Right atrium auricular region (tissue), 2 donors: ENCODE data around the gene F8. TPM values are rescaled to one million over a fixed set of nuclear protein-coding genes. Genes with fewer than 3 reads are reported as not detected.
"Not testable (repeated sequence)": the region's sequence is repeated elsewhere in the genome, so short reads cannot be mapped to it uniquely, and the experiment has no call there.

Source experiments
- DNase-seq: peaks from one replicate; pipeline ENCODE4 v3.0.0-alpha.2; 2019; ENCODE audit warnings: low spot score
- H3K27ac ChIP-seq, 2 donors: fragments of 200-600 bp; sonication (generic); 1 replicate in 1 of 2; 2 replicates in 1 of 2; pipeline ENCODE4 v1.5.1; 2016 to 2019
- H3K27me3 ChIP-seq, 2 donors: fragments of 200-600 bp; sonication (generic); one replicate each; pipeline versions ENCODE4 v1.5.1 to v1.6.0; 2017 to 2019
- H3K36me3 ChIP-seq: fragments of 200-600 bp; sonication (generic); one replicate; pipeline ENCODE4 v1.5.1; 2016
- H3K4me1 ChIP-seq, 2 donors: fragments of 200-600 bp; sonication (generic); one replicate each; pipeline versions ENCODE4 v1.5.1 to v1.6.0; 2017 to 2019
- H3K4me3 ChIP-seq, 2 donors: fragments of 200-600 bp; sonication (generic); 1 replicate in 1 of 2; 2 replicates in 1 of 2; pipeline ENCODE4 v1.5.1; 2017 to 2019; ENCODE audit warnings: mild to moderate bottlenecking in 1 of 2, moderate library complexity in 1 of 2
- H3K9me3 ChIP-seq, 2 donors: fragments of 200-600 bp; sonication (generic); one replicate each; pipeline ENCODE4 v1.5.1; 2019
- CTCF ChIP-seq, 2 donors: fragments of 200-600 bp; sonication (generic); IDR thresholded peaks; one replicate each; pipeline ENCODE4 v1.5.1; 2019; ENCODE audit warnings: antibody characterized with exemption in 2 of 2
- total RNA-seq, 2 donors: library from RNA; depleted of rRNA; stranded (reverse); fragments of >200 nt; gene quantifications; one replicate each; pipeline ENCODE4 v1.1.0, GENCODE V29; 2016

The F8 gene
- total RNA-seq, 2 donors from 2014 or later = 41.2 to 42.9 TPM

GRCh38 chrX:154829926-154830442 is 192.5 kb downstream of the F8 start:
- Histone ChIP-seq H3K9me3 (no peaks in the 10 kb centered on the region), H3K27ac (no peak overlapping the region), H3K36me3 (no peaks in the 10 kb centered on the region), H3K27me3 (no peaks in the 10 kb centered on the region), H3K4me1 (no peaks in the 10 kb centered on the region), H3K4me3 (no peak overlapping the region)
- no peak for DNase-seq
- no peak for TF ChIP-seq CTCF (IDR thresholded peaks at IDR 0.05)

GRCh38 chrX:154829134-154829533 is 193.4 kb downstream of the F8 start:
- Histone ChIP-seq H3K36me3 (no peaks in the 10 kb centered on the region), H3K4me3 (no peak overlapping the region), H3K4me1 (no peaks in the 10 kb centered on the region), H3K27ac (no peak overlapping the region), H3K27me3 (no peaks in the 10 kb centered on the region), H3K9me3 (no peaks in the 10 kb centered on the region)
- no peak for TF ChIP-seq CTCF (IDR thresholded peaks at IDR 0.05)
- DNase-seq = no peak

- Histone ChIP-seq H3K4me1 (no peaks in the 10 kb centered on the region), H3K9me3 (no peaks in the 10 kb centered on the region), H3K4me3 (no peak overlapping the region), H3K36me3 (no peaks in the 10 kb centered on the region), H3K27ac (no peak overlapping the region), H3K27me3 (no peaks in the 10 kb centered on the region)
- no peak for DNase-seq
- TF ChIP-seq CTCF (IDR thresholded peaks at IDR 0.05) = no peak
These were observed 194.5 kb downstream of the F8 start for GRCh38 chrX:154828016-154828408.

- no peak for DNase-seq
- no peak overlapping the region for H3K27ac ChIP-seq
- H3K4me3 ChIP-seq = no peak overlapping the region
- H3K27me3 ChIP-seq = no peaks in the 10 kb centered on the region
- no peak for TF ChIP-seq CTCF (IDR thresholded peaks at IDR 0.05)
- H3K9me3 ChIP-seq = no peaks in the 10 kb centered on the region
- no peaks in the 10 kb centered on the region for H3K36me3 ChIP-seq
- no peaks in the 10 kb centered on the region for H3K4me1 ChIP-seq
These were observed 195.1 kb downstream of the F8 start for GRCh38 chrX:154827194-154828015.

- DNase-seq, H3K27me3 ChIP-seq, H3K27ac ChIP-seq, H3K4me1 ChIP-seq, H3K36me3 ChIP-seq, H3K4me3 ChIP-seq, H3K9me3 ChIP-seq: not testable (repeated sequence)
These were observed 196.9 kb downstream of the F8 start for GRCh38 chrX:154825586-154825985.

GRCh38 chrX:154824638-154825037 is 197.9 kb downstream of the F8 start:
- Histone ChIP-seq H3K9me3 (no peaks in the 10 kb centered on the region), H3K36me3 (no peaks in the 10 kb centered on the region), H3K4me1 (no peaks in the 10 kb centered on the region), H3K4me3 (no peak overlapping the region), H3K27ac (no peak overlapping the region), H3K27me3 (no peaks in the 10 kb centered on the region)
- no peak for DNase-seq
- no peak for TF ChIP-seq CTCF (IDR thresholded peaks at IDR 0.05)
